ENCODE data around the gene AGPS.
"Not testable (repeated sequence)": the region's sequence is repeated elsewhere in the genome, so short reads cannot be mapped to it uniquely, and the experiment has no call there.

The AGPS gene

DNA sequence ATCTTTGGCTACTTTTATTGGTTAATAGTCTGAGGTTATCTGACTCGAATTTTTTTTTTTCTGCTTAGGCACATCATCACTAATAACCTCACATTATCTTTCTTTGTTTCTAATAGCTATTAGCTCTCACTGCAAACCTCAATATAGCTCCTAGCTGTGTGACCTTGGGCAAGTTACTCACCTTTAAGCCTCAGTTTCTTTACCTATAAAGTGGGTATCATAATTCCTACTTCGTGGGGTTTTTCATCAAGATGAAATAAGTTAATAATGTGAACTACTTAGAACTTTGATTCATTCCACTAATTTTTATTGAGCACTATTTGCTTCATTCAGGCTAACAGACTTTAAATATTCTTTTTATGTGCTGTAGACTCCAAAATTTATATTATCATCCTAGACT lies 55.5 kb downstream of the AGPS start:
- TF ChIP-seq, protein P1, sequence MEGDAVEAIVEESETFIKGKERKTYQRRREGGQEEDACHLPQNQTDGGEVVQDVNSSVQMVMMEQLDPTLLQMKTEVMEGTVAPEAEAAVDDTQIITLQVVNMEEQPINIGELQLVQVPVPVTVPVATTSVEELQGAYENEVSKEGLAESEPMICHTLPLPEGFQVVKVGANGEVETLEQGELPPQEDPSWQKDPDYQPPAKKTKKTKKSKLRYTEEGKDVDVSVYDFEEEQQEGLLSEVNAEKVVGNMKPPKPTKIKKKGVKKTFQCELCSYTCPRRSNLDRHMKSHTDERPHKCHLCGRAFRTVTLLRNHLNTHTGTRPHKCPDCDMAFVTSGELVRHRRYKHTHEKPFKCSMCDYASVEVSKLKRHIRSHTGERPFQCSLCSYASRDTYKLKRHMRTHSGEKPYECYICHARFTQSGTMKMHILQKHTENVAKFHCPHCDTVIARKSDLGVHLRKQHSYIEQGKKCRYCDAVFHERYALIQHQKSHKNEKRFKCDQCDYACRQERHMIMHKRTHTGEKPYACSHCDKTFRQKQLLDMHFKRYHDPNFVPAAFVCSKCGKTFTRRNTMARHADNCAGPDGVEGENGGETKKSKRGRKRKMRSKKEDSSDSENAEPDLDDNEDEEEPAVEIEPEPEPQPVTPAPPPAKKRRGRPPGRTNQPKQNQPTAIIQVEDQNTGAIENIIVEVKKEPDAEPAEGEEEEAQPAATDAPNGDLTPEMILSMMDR (IDR thresholded peaks at IDR 0.05; ENCODE audit: control extremely low read depth, extremely low read depth, low read depth, missing control alignments), result no peak
- DNase-seq (ENCODE audit: extremely low spot score), result no peak
- ChIA-PET CTCF (interaction anchor here (1.0 kb wide), 2 partner anchors 12 to 42 kb away, joined by 3 read pairs; no protein-coding TSS in a partner anchor), POLR2A (no interaction called here)

GRCh38 chr2:177449159-177449558 lies 56.6 kb downstream of the AGPS start:
- ChIA-PET POLR2A (no interaction called here), CTCF (no interaction called here)
- no peak for DNase-seq (ENCODE audit: extremely low spot score)
- TF ChIP-seq, protein P1 (IDR thresholded peaks at IDR 0.05; ENCODE audit: control extremely low read depth, extremely low read depth, low read depth, missing control alignments), result no peak

GRCh38 chr2:177455187-177455586 lies 62.6 kb downstream of the AGPS start:
- POLR2A ChIA-PET, result no interaction called here
- CTCF ChIA-PET, result interaction anchor here (1.1 to 2.3 kb wide), 5 partner anchors 8 to 190 kb away, joined by 3 to 6 read pairs (median 4); partner anchors contain the start of gene NFE2L2
- TF ChIP-seq, protein P1 (IDR thresholded peaks at IDR 0.05; ENCODE audit: control extremely low read depth, extremely low read depth, low read depth, missing control alignments), result no peak
- DNase-seq (ENCODE audit: extremely low spot score), result no peak

DNA sequence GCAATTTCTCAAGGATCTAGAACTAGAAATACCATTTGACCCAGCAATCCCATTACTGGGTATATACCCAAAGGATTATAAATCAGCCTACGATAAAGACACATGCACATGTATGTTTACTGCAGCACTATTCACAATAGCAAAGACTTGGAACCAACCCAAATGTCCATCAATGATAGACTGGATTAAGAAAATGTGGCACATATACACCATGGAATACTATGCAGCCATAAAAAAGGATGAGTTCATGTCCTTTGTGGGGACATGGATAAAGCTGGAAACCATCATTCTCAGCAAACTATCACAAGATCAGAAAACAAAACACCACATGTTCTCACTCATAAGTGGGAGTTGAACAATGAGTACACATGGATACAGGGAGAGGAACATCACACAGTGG lies 67.2 kb downstream of the AGPS start:
- POLR2A ChIA-PET; CTCF ChIA-PET; DNase-seq (ENCODE audit: extremely low spot score): not testable (repeated sequence)

- CTCF ChIA-PET, result interaction anchor here (0.8 kb wide), 1 partner anchor 13 kb away, joined by 3 read pairs; no protein-coding TSS in a partner anchor
These were observed 68.5 kb downstream of the AGPS start for GRCh38 chr2:177460973-177461585.

DNA sequence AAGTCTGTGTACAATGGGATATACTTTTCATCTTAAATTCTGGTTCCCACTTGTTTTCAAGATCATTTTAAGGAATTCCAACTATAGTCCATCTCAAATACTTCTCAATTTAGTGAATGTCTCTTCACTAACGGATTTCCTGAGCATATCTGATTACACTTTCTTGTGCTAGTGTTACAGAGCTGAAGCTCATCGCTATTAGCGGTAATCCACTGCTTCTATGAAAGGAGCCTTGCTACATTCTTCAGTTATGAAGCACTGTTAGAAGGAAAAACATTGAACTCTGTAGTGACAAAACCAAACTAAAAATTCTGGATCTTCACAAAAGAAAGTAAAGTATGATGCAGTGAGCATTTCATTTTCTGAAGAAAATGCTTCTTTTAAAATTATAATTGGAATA lies 72.0 kb downstream of the AGPS start:
- no peak for DNase-seq (ENCODE audit: extremely low spot score)
- TF ChIP-seq, protein P1 (IDR thresholded peaks at IDR 0.05; ENCODE audit: control extremely low read depth, extremely low read depth, low read depth, missing control alignments), result no peak
- ChIA-PET CTCF (interaction anchor here (0.8 to 2.0 kb wide), 6 partner anchors 10 to 108 kb away, joined by 3 to 13 read pairs (median 4); no protein-coding TSS in a partner anchor), POLR2A (no interaction called here)

More at GRCh38 chr2:177460973-177461585, 68.5 kb downstream of the AGPS start:
- TF ChIP-seq, protein P1 (IDR thresholded peaks at IDR 0.05; ENCODE audit: control extremely low read depth, extremely low read depth, low read depth, missing control alignments), result no peak
- POLR2A ChIA-PET, result no interaction called here
- DNase-seq (ENCODE audit: extremely low spot score), result no peak

DNA sequence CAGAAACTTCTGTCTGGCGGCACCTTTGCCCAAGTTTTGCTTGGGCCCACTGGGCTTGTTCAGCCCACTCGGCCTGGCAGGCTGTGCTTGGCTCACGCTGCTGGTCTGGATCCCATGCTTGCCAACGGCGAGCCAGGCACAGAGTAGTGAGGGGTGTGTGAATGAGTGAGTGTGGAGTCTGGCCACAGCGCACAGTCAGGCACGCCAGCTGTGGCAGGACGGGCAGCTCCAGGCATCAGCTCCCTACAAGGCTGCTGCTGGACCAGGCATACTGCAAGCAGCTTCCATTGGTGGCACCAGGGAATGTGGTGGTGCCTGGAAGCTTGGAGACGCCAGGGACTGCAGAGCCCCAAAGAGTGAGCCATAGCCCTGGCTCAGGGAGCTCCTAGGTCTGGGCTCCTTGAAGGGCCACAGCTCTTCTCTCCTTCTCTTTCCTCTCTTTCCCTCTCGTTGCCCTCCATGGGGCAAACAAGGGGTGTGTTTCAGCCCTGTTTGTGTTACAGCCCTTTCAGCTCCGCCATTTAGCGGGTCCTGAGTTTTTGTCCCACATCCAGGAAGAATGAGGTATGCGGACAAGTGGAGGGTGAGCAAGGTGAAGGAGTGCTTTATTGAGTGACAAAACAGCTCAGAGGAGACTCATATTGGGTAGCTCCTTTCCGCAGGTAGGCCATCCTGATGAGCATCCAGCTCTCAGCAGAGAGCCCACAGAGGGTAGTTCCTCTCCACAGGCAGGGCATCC lies 73.0 kb downstream of the AGPS start:
- no peak for DNase-seq (ENCODE audit: extremely low spot score)
- POLR2A ChIA-PET, result no interaction called here
- CTCF ChIA-PET, result interaction anchor here (0.8 to 1.8 kb wide), 5 partner anchors 9 to 109 kb away, joined by 3 to 13 read pairs (median 4); no protein-coding TSS in a partner anchor
- TF ChIP-seq, protein P1 (IDR thresholded peaks at IDR 0.05; ENCODE audit: control extremely low read depth, extremely low read depth, low read depth, missing control alignments), result no peak

Data from GM10248 (cell line).